Measurements from ENCODE around the gene TTLL13.
A peak's percentile ranks its signal among the peaks of the same experiment; 100 is the strongest.

The TTLL13 gene

GRCh38 chr15:90230071-90230494, 19.3 kb upstream of the TTLL13 start:
- TF ChIP-seq CTCF (IDR thresholded peaks at IDR 0.05; ENCODE audit: borderline replicate concordance, control extremely low read depth, extremely low read depth, insufficient read depth, missing control alignments) = no peak
- in situ Hi-C loops (cut with MboI; ENCODE audit: low sequenced_read_pairs, unreplicated experiment) = no loop called here
- no peak for DNase-seq (ENCODE audit: low spot score)

- DNase-seq (ENCODE audit: low spot score) = no peak
- in situ Hi-C loops (cut with MboI; ENCODE audit: low sequenced_read_pairs, unreplicated experiment) = no loop called here
- no peak for TF ChIP-seq CTCF (IDR thresholded peaks at IDR 0.05; ENCODE audit: borderline replicate concordance, control extremely low read depth, extremely low read depth, insufficient read depth, missing control alignments)
Observed at GRCh38 chr15:90230610-90231009, 18.7 kb upstream of the TTLL13 start.

- DNase-seq (ENCODE audit: low spot score) = peak; percentile 83
- no peak for TF ChIP-seq CTCF (IDR thresholded peaks at IDR 0.05; ENCODE audit: borderline replicate concordance, control extremely low read depth, extremely low read depth, insufficient read depth, missing control alignments)
- in situ Hi-C loops (cut with MboI; ENCODE audit: low sequenced_read_pairs, unreplicated experiment) = no loop called here
Observed at GRCh38 chr15:90231028-90232017, 18.0 kb upstream of the TTLL13 start.

GRCh38 chr15:90232196-90232595, 17.2 kb upstream of the TTLL13 start:
- in situ Hi-C loops (cut with MboI; ENCODE audit: low sequenced_read_pairs, unreplicated experiment) = no loop called here
- DNase-seq (ENCODE audit: low spot score) = peak; percentile 37
- no peak for TF ChIP-seq CTCF (IDR thresholded peaks at IDR 0.05; ENCODE audit: borderline replicate concordance, control extremely low read depth, extremely low read depth, insufficient read depth, missing control alignments)

GRCh38 chr15:90232941-90233386, 16.4 kb upstream of the TTLL13 start:
- peak; percentile 38 for TF ChIP-seq CTCF (IDR thresholded peaks at IDR 0.05; ENCODE audit: borderline replicate concordance, control extremely low read depth, extremely low read depth, insufficient read depth, missing control alignments)
- in situ Hi-C loops (cut with MboI; ENCODE audit: low sequenced_read_pairs, unreplicated experiment) = no loop called here
- DNase-seq (ENCODE audit: low spot score) = peak; percentile 39

GRCh38 chr15:90233387-90234095, 15.8 kb upstream of the TTLL13 start, which contains the start of gene CIB1:
Gene CIB1 (minus strand): TSS chr15:90233941. CDS start chr15:90233885, 56 bp downstream.
- peak; percentile 99 for DNase-seq (ENCODE audit: low spot score)
- in situ Hi-C loops (cut with MboI; ENCODE audit: low sequenced_read_pairs, unreplicated experiment) = no loop called here

More at GRCh38 chr15:90233387-90234095, 15.8 kb upstream of the TTLL13 start, which contains the start of gene CIB1:
- TF ChIP-seq CTCF (IDR thresholded peaks at IDR 0.05; ENCODE audit: borderline replicate concordance, control extremely low read depth, extremely low read depth, insufficient read depth, missing control alignments) = no peak

Measured in GM13976 (cell line).